Keratinocyte (primary cell): ENCODE results near the gene WASF2. TPM values are rescaled to one million over a fixed set of nuclear protein-coding genes. Genes with fewer than 3 reads are reported as not detected.

Experiments used
- DNase-seq: peaks from one replicate; pipeline ENCODE4 v3.0.0-alpha.2; 2011; ENCODE audit warnings: low read depth, missing footprints, low spot score
- FAIRE-seq: peaks from 2 replicates; lab custom pipeline; 2011; peaks lifted over from hg19 to GRCh38; lab: Jason Lieb, UNC
- H2AFZ ChIP-seq: 2 replicates; pipeline ENCODE4 v1.6.0; 2012; ENCODE audit warnings: low read length, control low read depth, inconsistent platforms; ENCODE audit not compliant: control insufficient read depth
- H3K27ac ChIP-seq: 2 replicates; pipeline ENCODE4 v1.5.1; 2011; ENCODE audit warnings: low read length; ENCODE audit not compliant: control insufficient read depth, insufficient read depth
- H3K27me3 ChIP-seq: 3 replicates; pipeline ENCODE4 v1.6.0; 2011; ENCODE audit warnings: low read length; ENCODE audit not compliant: control insufficient read depth, insufficient read depth; ENCODE audit errors: extremely low read depth
- H3K36me3 ChIP-seq, 2 experiments: 2 replicates in 1 of 2; 3 replicates in 1 of 2; pipeline ENCODE4 v1.5.1; 2011; ENCODE audit warnings: low read length in 2 of 2, mild to moderate bottlenecking in 1 of 2; ENCODE audit not compliant: control insufficient read depth in 2 of 2, insufficient read depth in 2 of 2; ENCODE audit errors: extremely low read depth in 1 of 2
- H3K4me1 ChIP-seq: 3 replicates; pipeline ENCODE4 v1.5.1; 2011; ENCODE audit warnings: low read length; ENCODE audit not compliant: control insufficient read depth, insufficient read depth; ENCODE audit errors: extremely low read depth
- H3K4me2 ChIP-seq: 3 replicates; pipeline ENCODE4 v1.6.0; 2011; ENCODE audit warnings: low read depth, low read length; ENCODE audit not compliant: control insufficient read depth, insufficient read depth; ENCODE audit errors: extremely low read depth
- H3K4me3 ChIP-seq, 3 experiments: fragments of 200-600 bp in 1 of 3; sonication (generic) in 1 of 3; 2 replicates in 2 of 3; 3 replicates in 1 of 3; pipeline ENCODE4 v1.5.1; 2011 to 2016; ENCODE audit warnings: low read length in 3 of 3, mild to moderate bottlenecking in 3 of 3, control low read depth in 2 of 3, inconsistent platforms in 1 of 3, low read depth in 1 of 3, mixed read lengths in 1 of 3, mixed run types in 1 of 3, moderate library complexity in 1 of 3; ENCODE audit not compliant: control insufficient read depth in 2 of 3, insufficient read depth in 2 of 3; ENCODE audit errors: extremely low read depth in 1 of 3
- H3K79me2 ChIP-seq: 2 replicates; pipeline ENCODE4 v1.6.0; 2012; ENCODE audit warnings: low read length; ENCODE audit not compliant: control insufficient read depth, insufficient read depth
- H3K9ac ChIP-seq: 3 replicates; pipeline ENCODE4 v1.6.0; 2011; ENCODE audit warnings: low read length; ENCODE audit not compliant: control insufficient read depth, insufficient read depth; ENCODE audit errors: extremely low read depth
- H3K9me1 ChIP-seq: 3 replicates; pipeline ENCODE4 v1.6.0; 2011; ENCODE audit warnings: low read length; ENCODE audit not compliant: control insufficient read depth, insufficient read depth; ENCODE audit errors: extremely low read depth
- H3K9me3 ChIP-seq: 2 replicates; pipeline ENCODE4 v1.5.1; 2012; ENCODE audit warnings: low read depth, low read length; ENCODE audit not compliant: control insufficient read depth
- H4K20me1 ChIP-seq: 3 replicates; pipeline ENCODE4 v1.6.0; 2011; ENCODE audit warnings: low read length; ENCODE audit not compliant: control insufficient read depth, insufficient read depth; ENCODE audit errors: extremely low read depth
- EZH2 ChIP-seq: IDR thresholded peaks from one replicate; pipeline ENCODE4 v1.6.1; 2012; ENCODE audit warnings: inconsistent platforms, mild to moderate bottlenecking, low read length, moderate library complexity
- dilution Hi-C: fragments of 300-500 bp; cut with MboI; formaldehyde crosslinking; loops from one replicate; pipeline ENCODE4 v1.7.0; 2020; ENCODE audit warnings: low sequenced_read_pairs; ENCODE audit not compliant: extremely low pct_ligation_motif_present
- polyA plus RNA-seq, 5 experiments: library from polyadenylated mRNA; depleted of rRNA in 3 of 5; stranded (reverse) in 3 of 5; stranded (forward) in 1 of 5; unstranded in 1 of 5; fragments of >200 nt; gene quantifications; 1 replicate in 1 of 5; 2 replicates in 3 of 5; 3 replicates in 1 of 5; pipeline versions ENCODE4 v1.2.1 to v1.2.3, GENCODE V29; 2011 to 2012; ENCODE audit warnings: missing spikeins in 2 of 5, low read depth in 1 of 5, low replicate concordance in 1 of 5
- TF ChIP-seq, protein P1 (sequence below), 3 experiments: IDR thresholded peaks in 1 of 3; conservative IDR thresholded peaks in 1 of 3; optimal IDR thresholded peaks in 1 of 3; 2 replicates in 2 of 3; 3 replicates in 1 of 3; pipeline versions ENCODE3 to v1.5.1; 2011; ENCODE audit warnings: low read length in 3 of 3, mild to moderate bottlenecking in 3 of 3, moderate library complexity in 2 of 3, control low read depth in 1 of 3, inconsistent platforms in 1 of 3; ENCODE audit not compliant: insufficient read depth in 2 of 3; ENCODE audit errors: extremely low read depth in 1 of 3

Gene WASF2
- polyA plus RNA-seq, 1 donor (not counting 4 experiments of a cell fraction or from before 2014, with no cell fraction given): 42.9 TPM

DNA sequence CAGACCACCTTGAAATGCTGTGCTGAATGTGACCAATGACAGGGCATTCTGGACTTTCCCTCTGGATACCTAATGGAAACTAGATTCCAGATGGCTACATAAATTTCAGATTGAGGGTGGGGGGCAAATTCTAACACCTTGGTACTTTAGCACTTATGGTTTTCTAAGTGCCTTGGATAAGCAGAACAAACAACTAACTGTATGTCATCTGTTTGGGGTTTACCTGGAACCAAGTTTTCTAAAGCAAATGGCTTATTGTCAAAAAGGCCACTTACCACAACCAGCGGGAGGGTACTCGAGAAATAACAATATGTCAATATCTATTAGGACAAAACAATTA, 58.4 kb downstream of the WASF2 start:
- FAIRE-seq: no peak
- Histone ChIP-seq H3K36me3 (peaks cover 5 to 19% of the 10 kb centered on the region in 2 experiments), H3K4me3 (no peak overlapping the region), H3K27ac (no peak overlapping the region), H3K9me1 (peaks cover 3% of the 10 kb centered on the region), H3K4me2 (no peak overlapping the region), H3K9me3 (no peaks in the 10 kb centered on the region), H3K9ac (no peak overlapping the region), H3K79me2 (peaks cover 65% of the 10 kb centered on the region), H3K4me1 (peaks cover 19% of the 10 kb centered on the region), H3K27me3 (no peaks in the 10 kb centered on the region), H4K20me1 (peaks cover 7% of the 10 kb centered on the region), H2AFZ (no peak overlapping the region)
- TF ChIP-seq, protein P1, sequence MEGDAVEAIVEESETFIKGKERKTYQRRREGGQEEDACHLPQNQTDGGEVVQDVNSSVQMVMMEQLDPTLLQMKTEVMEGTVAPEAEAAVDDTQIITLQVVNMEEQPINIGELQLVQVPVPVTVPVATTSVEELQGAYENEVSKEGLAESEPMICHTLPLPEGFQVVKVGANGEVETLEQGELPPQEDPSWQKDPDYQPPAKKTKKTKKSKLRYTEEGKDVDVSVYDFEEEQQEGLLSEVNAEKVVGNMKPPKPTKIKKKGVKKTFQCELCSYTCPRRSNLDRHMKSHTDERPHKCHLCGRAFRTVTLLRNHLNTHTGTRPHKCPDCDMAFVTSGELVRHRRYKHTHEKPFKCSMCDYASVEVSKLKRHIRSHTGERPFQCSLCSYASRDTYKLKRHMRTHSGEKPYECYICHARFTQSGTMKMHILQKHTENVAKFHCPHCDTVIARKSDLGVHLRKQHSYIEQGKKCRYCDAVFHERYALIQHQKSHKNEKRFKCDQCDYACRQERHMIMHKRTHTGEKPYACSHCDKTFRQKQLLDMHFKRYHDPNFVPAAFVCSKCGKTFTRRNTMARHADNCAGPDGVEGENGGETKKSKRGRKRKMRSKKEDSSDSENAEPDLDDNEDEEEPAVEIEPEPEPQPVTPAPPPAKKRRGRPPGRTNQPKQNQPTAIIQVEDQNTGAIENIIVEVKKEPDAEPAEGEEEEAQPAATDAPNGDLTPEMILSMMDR (optimal IDR thresholded peaks at IDR 0.05 in 1 of 3, IDR thresholded peaks at IDR 0.05 in 1 of 3, conservative IDR thresholded peaks at IDR 0.05 in 1 of 3; ENCODE audit: extremely low read depth in 1 of 3, insufficient read depth in 2 of 3, low read length in 3 of 3): no peak
- TF ChIP-seq EZH2: no peak
- no peak for DNase-seq
- dilution Hi-C loops: no loop called here

DNA sequence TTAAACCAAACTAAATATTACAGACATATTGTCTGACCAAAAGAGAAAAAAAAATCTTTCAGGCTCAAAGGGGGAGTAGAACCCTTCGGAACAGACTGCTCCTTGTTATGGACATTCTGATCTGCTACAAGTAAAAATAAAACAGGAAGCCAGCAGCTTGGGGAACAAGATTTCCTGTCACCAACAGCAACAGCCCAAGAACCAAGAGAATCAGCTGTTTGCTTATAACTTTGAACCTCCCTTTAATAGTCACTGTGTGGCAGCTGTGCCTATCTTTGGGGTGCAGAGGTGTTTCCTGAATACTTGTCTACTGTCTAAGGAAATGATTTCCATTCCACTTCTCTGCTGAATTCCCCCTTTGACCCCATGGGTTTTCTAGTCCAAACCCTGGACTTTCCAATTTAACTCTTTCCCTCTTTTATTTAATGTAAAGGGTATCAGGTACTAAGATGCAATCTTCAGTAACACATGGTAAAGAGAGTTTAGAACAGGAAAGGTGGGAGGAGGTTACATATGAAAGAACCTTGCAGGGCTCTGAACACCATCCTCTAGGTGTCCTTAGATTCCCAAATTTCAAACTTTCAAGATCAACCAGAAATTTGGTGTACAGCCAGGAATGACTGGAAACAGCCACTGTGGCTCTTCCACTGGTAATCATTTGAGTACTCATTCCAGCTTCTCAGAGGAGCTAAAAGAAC, 58.9 kb downstream of the WASF2 start:
- TF ChIP-seq, protein P1 (optimal IDR thresholded peaks at IDR 0.05 in 1 of 3, IDR thresholded peaks at IDR 0.05 in 1 of 3, conservative IDR thresholded peaks at IDR 0.05 in 1 of 3; ENCODE audit: extremely low read depth in 1 of 3, insufficient read depth in 2 of 3, low read length in 3 of 3): no peak
- no peak for TF ChIP-seq EZH2
- Histone ChIP-seq H3K79me2 (peaks cover 60% of the 10 kb centered on the region), H3K36me3 (peaks cover 5 to 19% of the 10 kb centered on the region in 2 experiments), H3K27ac (no peak overlapping the region), H3K27me3 (no peaks in the 10 kb centered on the region), H3K4me2 (no peak overlapping the region), H3K9me3 (no peaks in the 10 kb centered on the region), H3K9ac (no peak overlapping the region), H4K20me1 (peaks cover 7% of the 10 kb centered on the region), H3K9me1 (peaks cover 3% of the 10 kb centered on the region), H2AFZ (no peak overlapping the region), H3K4me1 (peaks cover 14% of the 10 kb centered on the region), H3K4me3 (no peak overlapping the region)
- FAIRE-seq: no peak
- dilution Hi-C loops: no loop called here
- DNase-seq: no peak
